IMR-90 (cell line): ENCODE results near the gene ANO10. TPM values are rescaled to one million over a fixed set of nuclear protein-coding genes. Genes with fewer than 3 reads are reported as not detected.
"Not testable (repeated sequence)": the region's sequence is repeated elsewhere in the genome, so short reads cannot be mapped to it uniquely, and the experiment has no call there.

Experiments
- ATAC-seq: fragments of 200-7000 bp; cut with Tn5 transposase; 2 replicates; pipeline ENCODE4 v1.9.1; 2020; ENCODE audit warnings: low read depth, mild to moderate bottlenecking, moderate library complexity
- BruUV-seq: library from RNA; stranded (reverse); fragments of 400-500 nt; replicated peaks from 2 replicates; lab custom pipeline; 2021; lab: Mats Ljungman, UMichigan
- CTCF ChIA-PET: fragments of 300-600 bp; formaldehyde crosslinking; extraction: SDS; loops from one replicate; lab custom pipeline; 2021; ENCODE audit warnings: antibody characterized with exemption; lab: Yijun Ruan, JAX
- POLR2A ChIA-PET: fragments of 300-600 bp; sonication (Branson Sonifier 250); formaldehyde crosslinking; loops from one replicate; lab custom pipeline; 2022; ENCODE audit warnings: antibody characterized with exemption; ENCODE audit not compliant: unreplicated experiment; lab: Charles Lee
- DNase-seq: peaks from one replicate; pipeline ENCODE4 v3.0.0; 2013
- H2AFZ ChIP-seq: replicated peaks from 2 replicates; pipeline ENCODE3; 2013; ENCODE audit warnings: low read length, mild to moderate bottlenecking; ENCODE audit not compliant: poor library complexity
- H2AK5ac ChIP-seq: 2 replicates; pipeline ENCODE4 v1.6.1; 2013; ENCODE audit warnings: low read depth, low read length, inconsistent platforms
- H2AK9ac ChIP-seq: replicated peaks from 2 replicates; pipeline ENCODE3; 2013; ENCODE audit warnings: mild to moderate bottlenecking, low read depth, low read length, moderate library complexity; ENCODE audit not compliant: poor library complexity
- H2BK120ac ChIP-seq: 2 replicates; pipeline ENCODE4 v1.6.1; 2013; ENCODE audit warnings: low read depth, low read length, inconsistent platforms
- H2BK15ac ChIP-seq: 3 replicates; pipeline ENCODE4 v1.6.1; 2013; ENCODE audit warnings: low read depth, low read length, inconsistent platforms
- H2BK20ac ChIP-seq: 2 replicates; pipeline ENCODE4 v1.6.1; 2013; ENCODE audit warnings: low read depth, mild to moderate bottlenecking, inconsistent platforms, low read length, moderate library complexity
- H2BK5ac ChIP-seq: 2 replicates; pipeline ENCODE4 v1.6.1; 2013; ENCODE audit warnings: mild to moderate bottlenecking, low read depth, low read length, inconsistent platforms; ENCODE audit not compliant: poor library complexity, severe bottlenecking
- H3K14ac ChIP-seq: replicated peaks from 2 replicates; pipeline ENCODE4 v1.6.1; 2013; ENCODE audit warnings: low read depth, low read length, inconsistent platforms
- H3K18ac ChIP-seq: 2 replicates; pipeline ENCODE4 v1.6.1; 2013; ENCODE audit warnings: low read depth, low read length, control low read depth
- H3K23ac ChIP-seq: 2 replicates; pipeline ENCODE4 v1.6.1; 2013; ENCODE audit warnings: low read depth, low read length, inconsistent platforms
- H3K27ac ChIP-seq: 2 replicates; pipeline ENCODE4 v1.5.1; 2013; ENCODE audit warnings: mild to moderate bottlenecking, control low read depth, low read length; ENCODE audit not compliant: insufficient read depth
- H3K27me3 ChIP-seq: 2 replicates; pipeline ENCODE4 v1.6.1; 2013; ENCODE audit warnings: low read length; ENCODE audit not compliant: control insufficient read depth, insufficient read depth
- H3K36me3 ChIP-seq: 2 replicates; pipeline ENCODE4 v1.6.1; 2013; ENCODE audit warnings: low read length, mixed read lengths; ENCODE audit not compliant: control insufficient read depth, insufficient read depth
- H3K4ac ChIP-seq: 2 replicates; pipeline ENCODE4 v1.6.1; 2013; ENCODE audit warnings: low read depth, low read length, inconsistent platforms
- H3K4me1 ChIP-seq: 2 replicates; pipeline ENCODE4 v1.6.1; 2013; ENCODE audit warnings: low read length, mixed read lengths; ENCODE audit not compliant: control insufficient read depth, insufficient read depth
- H3K4me2 ChIP-seq: 2 replicates; pipeline ENCODE4 v1.6.1; 2013; ENCODE audit warnings: low read depth, mild to moderate bottlenecking, control low read depth, low read length, moderate library complexity
- H3K4me3 ChIP-seq: 2 replicates; pipeline ENCODE4 v1.5.1; 2013; ENCODE audit warnings: low read depth, mild to moderate bottlenecking, control low read depth, low read length, moderate library complexity; ENCODE audit not compliant: insufficient read depth
- H3K56ac ChIP-seq: 2 replicates; pipeline ENCODE4 v1.6.1; 2013; ENCODE audit warnings: low read length, inconsistent platforms; ENCODE audit not compliant: insufficient read depth; ENCODE audit errors: extremely low read depth
- H3K79me1 ChIP-seq, 2 experiments: 2 replicates each; pipeline ENCODE4 v1.6.1; 2013; ENCODE audit warnings: low read length in 2 of 2, inconsistent platforms in 1 of 2, low read depth in 1 of 2
- H3K9ac ChIP-seq: 2 replicates; pipeline ENCODE4 v1.6.1; 2013; ENCODE audit warnings: low read depth, low read length, control low read depth
- H3K9me1 ChIP-seq: 2 replicates; pipeline ENCODE4 v1.6.1; 2013; ENCODE audit warnings: low read length, inconsistent platforms; ENCODE audit not compliant: insufficient read depth
- H3K9me3 ChIP-seq: 2 replicates; pipeline ENCODE4 v1.6.1; 2013; ENCODE audit warnings: low read length; ENCODE audit not compliant: control insufficient read depth, insufficient read depth
- H4K20me1 ChIP-seq: 2 replicates; pipeline ENCODE4 v1.6.1; 2013; ENCODE audit warnings: low read length, inconsistent platforms; ENCODE audit not compliant: insufficient read depth
- H4K5ac ChIP-seq: 2 replicates; pipeline ENCODE4 v1.6.1; 2013; ENCODE audit warnings: mild to moderate bottlenecking, low read depth, low read length, control low read depth
- H4K8ac ChIP-seq, 2 experiments: 2 replicates each; pipeline ENCODE4 v1.6.1; 2013; ENCODE audit warnings: low read depth in 2 of 2, low read length in 2 of 2, control low read depth in 1 of 2, inconsistent platforms in 1 of 2
- H4K91ac ChIP-seq: 2 replicates; pipeline ENCODE4 v1.6.1; 2013; ENCODE audit warnings: low read depth, low read length, inconsistent platforms; ENCODE audit not compliant: insufficient read depth
- WGBS, 2 experiments: methylation state at CpG; one replicate each; pipeline versions ENCODE4 v1.1.5 to v1.1.7; 2013; ENCODE audit warnings: missing lambda C conversion rate in 2 of 2; ENCODE audit not compliant: insufficient read length in 1 of 2; ENCODE audit errors: extremely low coverage in 2 of 2; 5-methylcytosine and 5-hydroxymethylcytosine counted together
- dilution Hi-C: fragments of 300-500 bp; cut with HindIII; formaldehyde crosslinking; loops from one replicate; pipeline ENCODE4 v1.14.3; 2018; ENCODE audit warnings: low sequenced_read_pairs; ENCODE audit not compliant: unreplicated experiment
- in situ Hi-C: fragments of 300-500 bp; cut with MboI; formaldehyde crosslinking; loops from 3 replicates; pipeline ENCODE4 v1.14.3; 2019; ENCODE audit warnings: low sequenced_read_pairs, inconsistent platforms, mixed read lengths
- intact Hi-C: fragments of 100-400 bp; cut with micrococcal nuclease; formaldehyde crosslinking; loops from 2 replicates; pipeline ENCODE4 v1.10.0; 2022
- polyA plus RNA-seq, 3 experiments: library from polyadenylated mRNA; depleted of rRNA; stranded (reverse); fragments of >200 nt; gene quantifications; 2 replicates each; pipeline ENCODE4 v1.2.3, GENCODE V29; 2012; ENCODE audit warnings: low replicate concordance in 1 of 3
- total RNA-seq: library from RNA; depleted of rRNA; stranded (reverse); fragments of >200 nt; gene quantifications from 2 replicates; pipeline ENCODE4 v1.2.3, GENCODE V29; 2012

ANO10 gene
- total and polyA plus RNA-seq, 2 of the 4 experiments (the other 2 are of a cell fraction): 28.5 to 41.6 TPM

- H2BK120ac ChIP-seq, H3K56ac ChIP-seq, H3K27me3 ChIP-seq, H4K20me1 ChIP-seq, H4K8ac ChIP-seq, intact Hi-C loops, BruUV-seq, H3K27ac ChIP-seq, H3K4me1 ChIP-seq, H2AK9ac ChIP-seq, H3K9me3 ChIP-seq, H2BK5ac ChIP-seq, H3K18ac ChIP-seq, H4K5ac ChIP-seq, DNase-seq, H3K23ac ChIP-seq, H3K4me2 ChIP-seq, POLR2A ChIA-PET, ATAC-seq, H2BK15ac ChIP-seq, H4K91ac ChIP-seq, H3K36me3 ChIP-seq, in situ Hi-C loops, H3K9ac ChIP-seq, H2AFZ ChIP-seq, dilution Hi-C loops, H2AK5ac ChIP-seq, H2BK20ac ChIP-seq, H3K14ac ChIP-seq, H3K4ac ChIP-seq, H3K9me1 ChIP-seq, H3K4me3 ChIP-seq: not testable (repeated sequence)
- CTCF ChIA-PET: interaction anchor here (0.7 kb wide), 1 partner anchor 58 kb away, joined by 3 read pairs; no protein-coding TSS in a partner anchor
- peaks cover 7 to 15% of the 10 kb centered on the region in 2 experiments; a peak in 2 of 4 replicates for H3K79me1 ChIP-seq
- no CpG with 5 or more reads among the region's 2 CpGs for WGBS, 2 experiments
Observed at GRCh38 chr3:43478839-43479238, 143.0 kb downstream of the ANO10 start.
